ENCODE measurements around the gene CTSF.
"Not testable (repeated sequence)": the region's sequence is repeated elsewhere in the genome, so short reads cannot be mapped to it uniquely, and the experiment has no call there.

CTSF gene

GRCh38 chr11:66556086-66556485, 12.3 kb downstream of the CTSF start:
- DNase-seq, result no peak

GRCh38 chr11:66555416-66555815, 13.0 kb downstream of the CTSF start:
- no peak for DNase-seq

- no peak for DNase-seq
Observed at GRCh38 chr11:66554602-66555001, 13.8 kb downstream of the CTSF start.

- no peak for DNase-seq
Observed at GRCh38 chr11:66550887-66551286, 17.5 kb downstream of the CTSF start.

GRCh38 chr11:66549696-66550095, 18.7 kb downstream of the CTSF start:
- DNase-seq, result no peak

- no peak for DNase-seq
Observed at GRCh38 chr11:66548774-66549630, 19.4 kb downstream of the CTSF start.

GRCh38 chr11:66548041-66548440, 20.4 kb downstream of the CTSF start:
- DNase-seq, result no peak

GRCh38 chr11:66547662-66548009, 20.8 kb downstream of the CTSF start:
- DNase-seq, result no peak

GRCh38 chr11:66546966-66547661, 21.3 kb downstream of the CTSF start:
- no peak for DNase-seq

GRCh38 chr11:66546368-66546965, 21.9 kb downstream of the CTSF start, which contains the start of gene ACTN3:
Gene ACTN3, plus strand, starts transcription at chr11:66546903. Its CDS starts 35 bp downstream, at chr11:66546938.
- DNase-seq, result no peak

GRCh38 chr11:66545701-66546367, 22.6 kb downstream of the CTSF start, which contains the start of gene ZDHHC24:
Gene ZDHHC24, minus strand, starts transcription at chr11:66546048. Its CDS starts 45 bp downstream, at chr11:66546003.
- peak; percentile 81 for DNase-seq

- DNase-seq, result not testable (repeated sequence)
Observed at GRCh38 chr11:66544952-66545351, 23.5 kb downstream of the CTSF start.

GRCh38 chr11:66543263-66544107, 24.9 kb downstream of the CTSF start:
- DNase-seq, result peak; percentile 53

- DNase-seq, result no peak
Observed at GRCh38 chr11:66542362-66542761, 26.0 kb downstream of the CTSF start.

GRCh38 chr11:66541892-66542291, 26.5 kb downstream of the CTSF start:
- DNase-seq, result no peak

- not testable (repeated sequence) for DNase-seq
Observed at GRCh38 chr11:66540598-66540997, 27.8 kb downstream of the CTSF start.

GRCh38 chr11:66539870-66540213, 28.6 kb downstream of the CTSF start:
- no peak for DNase-seq

GRCh38 chr11:66539170-66539869, 29.1 kb downstream of the CTSF start:
- DNase-seq, result no peak

- DNase-seq, result no peak
Observed at GRCh38 chr11:66532784-66533183, 35.6 kb downstream of the CTSF start.

GRCh38 chr11:66531841-66532240, 36.6 kb downstream of the CTSF start:
- no peak for DNase-seq

GRCh38 chr11:66530927-66531709, 37.3 kb downstream of the CTSF start:
- DNase-seq, result no peak

All from activated CD8-positive, alpha-beta memory T cell treated with anti-CD3 and anti-CD28 coated beads, Interleukin-2, amount 50 U/mL, for 4 hours (primary cell).